ENCODE results near the gene PDP2.

PDP2 gene

DNA sequence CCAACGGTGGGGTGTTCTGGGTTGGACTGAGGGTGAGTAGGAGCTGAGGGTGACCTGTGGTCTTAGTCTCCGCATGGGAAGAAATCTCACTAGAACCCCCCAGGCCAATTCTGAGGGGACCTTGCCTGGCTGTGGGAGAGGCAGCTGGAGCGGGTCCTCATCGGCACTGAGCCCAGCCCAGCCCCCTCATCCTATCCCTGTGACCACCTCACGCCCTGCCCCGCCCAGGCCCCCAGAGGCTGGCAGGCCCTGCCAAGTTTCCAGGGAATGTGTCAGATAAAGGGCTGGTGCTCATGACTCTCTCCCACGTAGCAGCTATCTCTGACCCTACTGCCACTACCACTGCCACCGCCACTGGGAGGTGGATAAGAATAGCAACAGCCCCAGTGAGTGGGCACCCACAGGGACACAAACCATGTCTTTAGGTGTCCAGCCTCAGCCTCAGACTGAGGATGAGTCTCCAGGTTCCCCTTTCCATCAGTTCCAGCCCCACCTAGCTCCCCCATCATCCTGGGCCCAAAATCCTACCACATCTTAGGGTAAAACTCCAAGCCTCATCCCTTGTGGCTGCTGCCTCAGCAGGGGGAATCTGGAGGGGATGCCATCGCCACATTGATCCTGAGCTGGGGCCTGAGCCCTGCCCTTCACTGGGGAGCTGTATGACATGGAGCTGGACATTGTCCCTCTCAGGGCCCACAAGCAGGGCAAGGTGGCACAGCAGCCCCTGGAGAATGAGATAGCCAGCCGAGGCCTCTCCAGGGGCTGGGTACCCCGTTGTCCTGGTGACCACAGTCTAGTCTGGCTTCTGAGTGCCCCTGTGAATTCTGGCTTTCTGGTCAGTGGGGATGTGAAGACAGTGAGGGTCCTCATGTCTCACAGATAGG is 23.5 kb downstream of the PDP2 start:
- no peak for DNase-seq (ENCODE audit: low spot score)

DNA sequence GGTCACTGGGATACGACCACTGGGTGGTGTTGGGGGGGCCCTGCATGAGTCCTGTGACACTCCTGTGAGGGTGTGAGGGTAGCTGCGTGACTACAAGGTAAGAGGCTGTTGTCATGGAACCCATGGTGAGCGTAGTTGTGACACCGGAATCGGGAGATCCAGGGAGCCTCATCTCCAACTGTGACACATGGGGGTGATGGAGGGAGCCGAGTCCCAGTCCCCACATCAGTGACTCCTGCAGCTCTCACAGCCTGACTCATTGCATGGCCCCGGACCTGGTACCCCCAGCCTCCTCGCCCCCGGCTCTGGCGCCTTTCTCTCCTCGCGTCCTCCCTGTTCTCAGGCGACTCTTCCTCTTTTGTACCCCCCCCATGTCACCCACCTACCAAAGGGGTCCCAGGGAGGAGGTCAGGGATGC is 24.1 kb downstream of the PDP2 start:
- DNase-seq (ENCODE audit: low spot score): no peak

DNA sequence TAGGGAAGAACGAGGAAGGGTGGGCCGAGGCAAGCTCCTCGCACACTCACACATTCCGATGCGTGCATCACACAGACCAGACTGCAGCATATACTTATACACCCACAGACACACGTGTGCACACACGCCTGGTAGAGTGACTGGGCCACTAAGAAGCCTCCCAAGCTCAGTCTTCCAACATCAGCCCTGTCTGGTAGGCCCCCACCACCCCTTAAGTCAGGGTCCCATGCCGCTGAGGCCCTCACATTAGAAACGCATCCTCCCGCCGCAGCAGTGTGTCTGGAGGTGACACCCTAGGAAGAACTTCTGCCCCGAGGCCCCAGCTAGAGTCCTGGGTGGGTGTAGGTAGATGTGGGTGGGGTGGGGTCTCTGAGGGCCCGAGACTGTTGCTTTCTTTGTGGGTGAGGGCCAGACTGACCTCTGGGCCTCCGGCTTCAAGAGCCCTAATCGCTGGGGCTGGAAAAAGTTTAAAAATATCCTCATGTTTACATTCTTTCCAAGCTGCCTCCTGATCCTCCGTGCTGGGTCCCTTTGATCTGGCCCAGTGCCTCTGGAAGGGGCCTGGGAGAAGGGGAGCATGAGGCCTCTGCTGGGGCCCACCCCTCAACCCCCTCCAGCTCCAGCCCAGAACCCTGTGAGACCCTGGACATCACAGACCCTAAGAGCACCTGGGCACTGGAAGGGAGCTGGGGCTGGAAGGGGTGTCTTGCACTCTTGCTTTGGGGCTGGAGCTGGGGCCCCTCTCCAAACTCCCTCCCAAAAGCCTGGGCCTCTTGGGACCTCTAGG is 24.7 kb downstream of the PDP2 start:
- DNase-seq (ENCODE audit: low spot score): no peak

DNA sequence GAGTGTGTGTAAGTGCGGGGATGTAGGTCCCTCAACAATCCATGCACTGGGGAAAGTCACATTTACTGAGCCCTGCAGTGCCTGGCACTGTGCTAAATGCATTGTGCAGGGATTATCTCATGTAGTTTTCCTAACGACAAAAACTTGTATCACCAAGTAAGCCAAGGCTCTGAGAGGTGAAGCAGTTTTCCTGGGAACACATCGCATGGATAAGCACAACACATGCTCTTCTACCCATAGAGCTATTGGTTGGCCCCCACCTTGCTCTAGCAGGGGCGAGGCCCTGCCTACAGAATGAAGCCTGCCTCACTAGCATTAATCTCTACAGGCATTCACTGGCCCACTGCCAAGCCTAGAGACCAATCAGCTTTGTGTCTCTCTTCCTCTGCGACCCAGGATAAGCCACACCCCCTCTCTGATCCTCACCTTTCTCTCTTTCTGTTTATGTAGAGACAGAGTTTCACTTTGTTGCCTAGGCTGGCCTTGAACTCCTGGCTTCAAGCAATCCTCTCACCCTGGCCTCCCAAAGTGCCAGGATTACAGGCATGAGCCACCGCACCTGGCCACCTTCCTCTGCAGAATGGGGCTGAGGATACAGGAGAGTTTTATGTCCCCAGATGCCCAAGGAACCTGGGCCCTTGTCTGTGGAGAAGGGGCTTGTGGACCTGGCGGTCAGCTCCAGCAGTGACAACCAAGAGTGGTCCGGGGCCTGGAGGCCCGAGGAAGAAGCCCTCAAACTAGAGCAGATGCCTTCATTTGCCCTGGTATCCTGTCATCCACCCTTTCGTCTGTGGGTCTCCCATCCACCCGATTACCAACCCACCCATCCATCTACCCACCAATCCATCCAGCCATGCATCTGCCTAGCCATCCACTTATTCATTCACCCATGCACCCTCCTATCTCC is 25.6 kb downstream of the PDP2 start:
- DNase-seq (ENCODE audit: low spot score): peak; percentile 44

DNA sequence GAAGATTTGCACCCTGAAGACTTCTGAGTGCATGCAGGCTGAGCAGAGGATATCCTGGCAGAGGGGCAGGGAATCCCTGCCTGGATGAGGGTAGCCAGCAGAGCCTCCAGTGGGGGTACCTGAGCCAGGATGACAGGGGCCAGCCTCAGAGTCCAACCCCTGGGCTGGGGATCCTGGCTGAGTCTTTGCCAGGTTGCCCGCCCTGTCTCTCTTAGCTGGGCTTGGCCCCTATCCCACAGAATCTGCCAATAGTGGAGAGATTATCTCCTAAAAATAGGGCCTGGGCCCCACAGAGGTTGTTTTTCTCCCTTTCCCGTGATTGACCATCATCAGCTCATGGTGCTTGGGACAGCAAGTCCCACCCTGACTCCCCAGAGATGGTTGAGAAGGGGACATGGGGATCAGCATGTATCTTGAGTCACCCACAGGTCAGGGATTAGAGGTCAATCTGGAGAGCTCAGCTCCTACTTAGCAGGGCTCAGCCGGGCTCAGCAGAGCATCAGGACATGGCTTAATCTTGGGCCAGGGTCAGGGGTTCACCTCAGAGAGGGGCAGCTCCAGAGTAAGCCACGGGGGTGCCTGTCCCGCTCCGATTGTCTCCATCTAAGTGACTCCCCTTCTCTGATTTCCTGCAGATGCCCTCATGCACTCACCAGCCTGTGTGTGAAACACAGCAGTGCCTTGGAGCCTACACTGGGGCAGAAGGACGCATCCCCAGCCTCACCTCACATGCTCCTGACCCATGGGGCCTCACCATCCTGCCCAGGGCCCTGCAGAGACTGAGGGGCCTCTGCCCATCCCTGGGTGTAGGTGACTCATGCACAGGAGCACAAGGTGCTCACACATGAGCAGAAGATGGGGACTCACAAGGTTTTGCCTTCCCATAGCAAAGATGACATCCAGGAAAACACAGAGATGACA is 26.9 kb downstream of the PDP2 start:
- no peak for DNase-seq (ENCODE audit: low spot score)

DNA sequence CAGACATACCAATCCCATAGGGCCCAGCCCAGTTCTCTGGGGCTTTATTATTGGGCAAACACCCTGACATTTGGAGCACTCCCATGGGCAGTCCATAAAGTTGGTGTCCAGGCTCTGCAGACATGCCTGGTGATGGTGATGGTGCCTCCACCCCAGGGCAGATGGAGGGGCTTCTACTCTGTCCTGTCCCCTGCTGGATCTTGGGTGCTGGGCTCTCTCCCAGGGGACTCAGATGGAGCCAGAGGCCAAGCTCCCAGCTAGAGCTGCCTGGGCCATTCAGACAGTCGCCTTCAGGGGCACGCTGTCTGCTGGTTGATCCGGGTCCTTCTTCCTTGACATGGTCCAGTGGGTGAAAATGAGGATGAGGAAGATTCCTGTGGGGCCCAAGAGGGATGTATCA is 27.8 kb downstream of the PDP2 start:
- no peak for DNase-seq (ENCODE audit: low spot score)

DNA sequence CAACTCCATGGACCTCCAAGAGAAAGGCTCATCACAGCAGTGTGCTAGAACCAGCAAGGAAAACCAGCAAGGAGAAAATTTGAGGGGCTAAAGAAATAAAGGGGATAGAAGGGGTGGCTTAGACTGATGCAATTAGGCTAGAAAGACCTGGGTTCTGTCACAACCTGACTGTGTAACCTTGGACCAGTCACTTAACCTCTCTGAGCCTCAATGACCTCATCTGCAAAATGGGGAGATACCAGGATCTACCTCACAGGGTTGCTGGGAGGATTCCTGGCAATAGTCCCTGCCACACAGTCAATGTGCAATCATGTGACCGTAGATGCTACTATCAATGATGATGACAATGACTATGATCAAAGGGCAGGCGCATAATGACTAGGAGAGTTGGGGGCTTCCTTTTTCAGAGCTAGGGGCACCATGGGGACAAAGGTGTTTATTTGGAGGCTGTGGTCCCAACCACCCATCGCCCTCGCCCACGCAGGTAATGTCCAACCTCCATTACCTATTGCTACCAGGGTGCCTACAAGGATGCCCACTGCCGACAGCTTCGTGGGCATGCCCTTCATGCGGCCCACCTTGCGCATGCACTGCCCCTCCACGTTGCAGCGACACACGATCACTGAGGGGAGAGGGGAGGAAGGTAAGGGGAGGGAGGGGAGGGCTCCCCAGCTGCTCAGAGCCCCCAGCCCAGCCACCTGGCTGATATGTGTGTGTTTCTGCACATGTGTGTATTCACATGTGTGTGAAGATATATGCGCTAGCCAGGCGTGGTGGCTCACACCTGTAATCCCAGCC is 28.6 kb downstream of the PDP2 start:
- DNase-seq (ENCODE audit: low spot score): no peak

DNA sequence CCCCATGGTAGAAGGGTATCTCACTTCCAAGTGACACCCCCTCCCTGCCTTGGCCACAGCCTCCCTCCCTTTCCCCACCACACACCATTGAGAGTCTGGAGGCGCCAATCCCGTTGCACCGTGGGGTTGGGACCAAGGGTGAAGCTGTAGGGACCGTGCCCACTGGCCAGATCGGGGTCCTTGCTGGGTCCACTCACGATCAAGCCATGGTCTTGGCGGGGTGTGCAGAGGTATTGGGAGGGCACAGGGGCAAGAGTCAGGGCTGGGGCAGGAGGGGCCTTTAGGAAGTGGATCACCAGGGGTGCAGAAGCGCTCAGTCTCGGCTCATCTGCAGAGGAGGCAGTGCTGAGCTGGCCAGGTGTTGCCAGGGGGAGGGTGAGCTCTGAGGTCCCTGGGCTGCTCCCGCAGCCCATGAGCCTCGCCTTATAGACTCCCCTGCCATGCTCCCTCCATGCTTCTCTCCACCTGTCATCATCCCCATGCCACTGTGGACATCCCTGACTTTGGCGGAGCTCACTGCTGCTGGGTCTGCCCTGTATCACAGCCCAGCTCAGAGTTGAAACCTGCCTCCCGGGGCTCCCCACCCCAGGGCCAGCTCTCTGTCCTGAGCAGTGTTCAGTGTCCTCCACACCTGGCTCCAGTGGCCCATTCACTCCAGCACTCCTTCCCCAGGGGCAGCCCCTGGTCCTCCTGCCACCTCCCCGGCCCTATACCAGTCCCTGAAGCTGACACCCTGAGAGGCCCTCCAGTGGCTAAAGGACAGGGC is 30.0 kb downstream of the PDP2 start:
- no peak for DNase-seq (ENCODE audit: low spot score)

DNA sequence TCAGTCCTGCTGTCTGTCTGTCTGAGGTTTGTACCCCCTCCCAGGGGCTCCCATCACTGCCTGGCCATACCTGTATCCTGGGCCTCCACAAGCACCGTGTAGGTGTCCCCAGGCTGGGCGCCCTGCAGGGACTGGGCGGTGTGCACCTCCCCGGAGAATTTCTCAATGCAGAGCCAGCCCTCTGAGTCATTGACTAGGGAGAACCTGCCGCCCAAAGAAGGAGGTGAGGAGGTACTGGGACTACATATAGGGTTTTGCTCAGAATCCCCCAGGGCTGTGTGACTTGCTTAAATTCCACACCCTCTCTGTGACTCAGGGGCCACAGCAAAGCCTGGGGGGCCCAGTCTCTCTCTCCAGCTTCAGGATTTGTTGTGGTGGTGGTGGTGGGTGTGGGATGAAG is 30.8 kb downstream of the PDP2 start:
- DNase-seq (ENCODE audit: low spot score): no peak

DNA sequence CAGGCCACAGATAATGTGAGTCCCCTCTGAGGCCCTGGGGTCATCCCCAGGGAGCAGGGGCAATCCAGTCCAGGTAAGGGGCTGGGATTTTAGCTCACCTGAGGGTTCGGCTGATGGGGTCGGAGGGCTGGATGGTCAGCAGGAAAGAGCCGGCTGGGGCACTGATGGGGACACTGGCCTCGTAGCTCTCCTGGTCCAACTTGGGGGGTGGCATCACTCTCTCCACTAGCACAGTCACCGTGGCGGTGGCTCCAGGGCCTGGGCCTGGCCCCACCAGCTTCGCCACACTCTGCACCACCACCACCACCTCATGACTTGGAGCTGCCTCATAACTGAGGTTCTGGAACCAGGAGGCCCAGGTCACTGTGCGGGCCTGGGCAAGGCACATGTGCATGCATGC is 31.5 kb downstream of the PDP2 start:
- DNase-seq (ENCODE audit: low spot score): no peak

DNA sequence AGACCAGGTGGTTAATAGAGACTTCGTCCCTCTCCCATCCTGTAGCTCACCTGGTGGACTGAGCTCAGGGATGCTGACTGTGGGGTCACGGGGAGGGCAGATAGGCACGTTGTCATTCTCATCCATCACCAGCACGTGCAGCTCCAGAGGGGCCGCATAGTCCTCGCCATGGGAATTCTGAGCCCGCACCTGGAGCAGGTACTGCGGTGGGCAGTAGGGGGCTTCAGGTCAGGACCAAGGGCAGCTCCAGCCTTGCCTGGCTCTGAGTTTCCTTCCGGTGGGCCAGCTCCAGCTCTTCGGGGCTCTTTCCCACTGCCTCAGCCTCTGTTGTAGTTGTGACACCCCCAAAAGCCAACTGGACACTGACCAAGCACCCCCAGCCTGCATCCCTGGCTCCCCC is 32.8 kb downstream of the PDP2 start:
- no peak for DNase-seq (ENCODE audit: low spot score)

DNA sequence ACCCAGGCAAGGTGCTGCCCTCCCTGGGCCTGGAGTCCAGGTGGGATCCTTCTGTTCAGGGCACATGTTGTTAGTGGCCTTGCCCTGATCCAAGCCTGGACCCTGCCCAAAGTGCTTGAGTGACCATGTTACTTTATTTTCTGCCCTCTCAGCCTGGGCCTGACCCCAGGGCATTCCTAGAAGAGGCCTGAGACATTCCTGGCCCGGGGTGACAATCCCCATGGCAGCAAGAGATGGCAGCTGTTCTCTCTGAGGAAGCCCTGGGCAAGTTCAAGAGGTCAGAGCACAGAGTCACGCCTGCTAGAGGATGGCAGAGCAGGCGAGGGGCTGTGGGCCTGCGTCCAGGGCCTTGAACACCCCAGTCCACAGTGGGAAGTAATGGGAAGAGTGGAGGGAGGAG is 33.4 kb downstream of the PDP2 start:
- DNase-seq (ENCODE audit: low spot score): no peak

DNA sequence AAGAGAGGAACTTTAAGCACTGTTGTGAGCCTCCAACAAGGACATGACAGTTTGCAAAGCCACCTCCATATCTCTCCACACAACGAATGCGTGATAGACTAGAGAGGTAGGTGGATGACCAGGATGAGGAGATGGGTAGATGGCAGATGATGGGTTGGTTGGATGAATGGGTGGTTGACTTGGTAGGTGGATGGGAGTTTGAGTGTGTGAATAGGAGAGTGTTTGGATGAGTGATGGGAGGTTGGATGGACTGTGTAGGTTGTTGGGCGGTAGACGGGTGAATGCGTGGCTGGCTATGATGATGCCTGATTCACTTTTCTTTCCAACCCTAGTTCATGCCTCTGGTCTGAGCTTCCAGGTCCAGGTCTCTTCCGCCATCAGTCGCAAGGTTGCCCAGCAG is 34.2 kb downstream of the PDP2 start:
- DNase-seq (ENCODE audit: low spot score): no peak

DNA sequence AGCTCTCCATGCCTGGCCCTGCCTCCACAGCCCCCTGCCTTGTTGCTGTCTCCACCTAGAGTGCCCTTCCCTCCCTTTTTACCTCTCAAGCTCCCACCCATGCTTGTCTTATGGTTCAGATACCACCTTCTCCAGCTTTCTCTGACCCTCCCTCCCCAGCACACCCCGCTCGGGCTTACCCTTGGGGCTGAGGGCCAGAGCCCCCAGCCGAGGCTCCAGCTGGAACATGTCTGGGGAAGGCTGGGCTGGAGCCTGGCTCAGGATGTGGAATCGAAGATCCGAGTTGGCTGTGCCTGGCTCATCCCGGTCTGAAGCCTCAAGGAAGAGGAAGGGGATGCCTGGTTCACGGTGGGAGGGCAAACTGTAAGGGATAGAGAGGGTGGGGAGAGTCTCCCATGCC is 34.7 kb downstream of the PDP2 start:
- no peak for DNase-seq (ENCODE audit: low spot score)

DNA sequence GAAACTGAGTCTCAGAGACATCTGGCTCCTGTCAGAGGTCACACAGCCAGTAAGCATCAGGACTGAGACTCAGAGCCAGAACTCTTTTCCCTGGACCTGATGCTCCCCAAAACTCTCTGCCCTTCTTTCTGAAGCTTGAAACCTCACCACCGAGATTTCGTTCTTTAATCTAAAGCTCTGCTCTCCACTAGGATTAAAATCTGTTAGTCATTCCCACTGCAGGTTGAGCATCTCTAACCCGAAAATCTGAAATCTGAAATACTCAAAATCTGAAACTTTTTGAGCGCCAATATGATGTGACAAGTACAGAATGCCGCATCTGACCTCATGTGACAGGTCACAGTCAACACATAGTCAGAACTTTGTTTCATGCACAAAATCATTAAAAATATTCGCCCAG is 36.2 kb downstream of the PDP2 start:
- no peak for DNase-seq (ENCODE audit: low spot score)

DNA sequence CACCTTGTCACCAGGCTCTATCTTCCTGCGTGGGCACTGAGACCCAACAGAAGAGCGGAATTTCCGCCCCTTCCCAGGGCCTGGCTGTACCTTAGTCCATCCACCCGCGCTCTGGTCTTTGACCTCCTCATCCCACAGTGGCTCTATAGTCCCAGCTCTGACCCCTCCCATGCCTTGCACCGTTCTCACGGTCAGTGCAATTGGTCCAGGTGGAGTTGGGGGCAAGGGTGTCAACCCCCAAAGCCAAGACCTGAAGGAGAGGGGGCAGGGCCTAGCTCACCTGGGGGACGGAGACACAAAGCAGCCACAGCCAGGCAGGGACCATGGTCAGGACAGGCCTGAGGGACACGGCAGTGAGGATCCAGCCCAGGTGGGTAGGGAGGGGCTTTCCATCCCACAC is 37.4 kb downstream of the PDP2 start:
- no peak for DNase-seq (ENCODE audit: low spot score)

DNA sequence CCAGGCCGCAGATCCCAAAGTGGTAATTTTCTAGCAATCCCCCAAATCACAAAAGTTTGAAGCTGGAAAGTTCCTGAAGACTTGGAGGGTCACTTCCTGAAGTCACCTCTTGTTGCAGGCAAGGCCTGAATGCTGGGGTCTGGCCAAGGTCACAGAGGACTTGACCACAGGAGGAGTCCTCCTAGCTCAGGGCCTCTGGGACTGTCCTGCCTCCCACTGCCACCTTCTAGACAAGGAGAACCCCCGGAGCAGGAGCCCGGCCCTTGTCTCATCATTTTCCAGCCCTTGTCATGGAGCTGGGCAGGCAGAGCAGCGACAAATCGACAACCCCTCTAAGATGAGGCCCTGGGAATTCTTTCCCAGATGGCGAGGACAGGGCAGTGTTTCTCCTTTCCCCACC is 38.0 kb downstream of the PDP2 start:
- DNase-seq (ENCODE audit: low spot score): no peak

DNA sequence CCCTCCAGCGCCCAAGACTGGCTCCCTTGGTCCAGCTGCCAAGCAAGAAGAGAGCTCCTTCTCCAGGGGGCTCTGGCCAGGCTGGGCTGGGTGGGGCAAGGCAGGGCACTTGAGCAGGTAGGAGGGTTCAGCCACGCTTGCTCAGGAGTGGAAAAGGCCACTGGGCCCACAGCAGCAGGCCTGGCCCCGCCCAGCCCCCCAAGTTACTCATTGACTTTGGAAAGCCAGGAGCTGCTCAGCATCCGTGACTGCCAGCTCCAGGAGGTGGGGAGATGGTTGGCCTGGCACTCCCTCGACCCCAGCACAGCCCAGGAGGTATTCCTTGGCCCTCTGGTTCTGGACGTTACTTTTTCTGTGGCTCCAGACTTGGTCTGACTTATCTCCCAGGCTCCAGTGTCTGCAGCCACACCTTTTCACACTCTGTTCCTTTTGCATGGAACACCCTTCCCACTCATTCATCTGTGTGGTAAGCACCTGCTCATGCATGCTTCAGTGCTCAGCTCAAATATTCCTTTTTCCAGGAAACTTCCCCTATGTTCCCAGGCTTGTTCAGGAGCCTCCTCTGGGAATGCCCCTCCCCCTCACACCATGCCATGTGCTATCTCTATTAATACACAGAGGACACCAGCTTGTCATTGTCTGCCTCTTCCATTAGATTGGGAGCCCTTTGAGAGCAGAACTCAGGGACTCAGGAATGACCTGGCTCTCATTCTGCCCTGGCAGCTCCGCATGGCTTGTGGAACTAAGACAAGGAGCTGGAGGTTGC is 38.7 kb downstream of the PDP2 start, which contains the start of gene CDH16:
TSS of gene CDH16 (minus strand) at position 83 of the 766 bp plus-strand sequence. CDS start 820 bp downstream, outside the sequence.
- no peak for DNase-seq (ENCODE audit: low spot score)

Measured in CD4-positive, alpha-beta T cell treated with Interleukin-6 at 100 ng/mL for 8 hours (primary cell).